Nephron (organoid): Measurements from ENCODE around the gene ITGA6.

ENCODE experiments used
- H3K27ac Mint-ChIP-seq, 3 experiments: 2 replicates each; pipeline ENCODE4 v1.8.0; 2020; ENCODE audit warnings: mixed read lengths in 3 of 3, mild to moderate bottlenecking in 2 of 3, moderate library complexity in 1 of 3
- H3K27me3 Mint-ChIP-seq: 2 replicates; pipeline ENCODE4 v1.8.0; 2021; ENCODE audit warnings: low read depth, mild to moderate bottlenecking, moderate library complexity, mixed read lengths
- H3K36me3 Mint-ChIP-seq: 2 replicates; pipeline ENCODE4 v1.8.0; 2020; ENCODE audit warnings: low read depth, mixed read lengths
- H3K4me1 Mint-ChIP-seq: 2 replicates; pipeline ENCODE4 v1.8.0; 2020; ENCODE audit warnings: mixed read lengths
- H3K4me3 Mint-ChIP-seq, 3 experiments: 2 replicates each; pipeline ENCODE4 v1.8.0; 2020; ENCODE audit warnings: mild to moderate bottlenecking in 3 of 3, mixed read lengths in 3 of 3, moderate library complexity in 2 of 3
- H3K9me3 Mint-ChIP-seq: 2 replicates; pipeline ENCODE4 v1.8.0; 2020; ENCODE audit warnings: mixed read lengths
- CTCF ChIP-seq, 3 experiments: fragments of 200-600 bp; sonication (generic); IDR thresholded peaks; one replicate each; pipeline ENCODE4 v1.5.0; 2021; ENCODE audit warnings: antibody characterized with exemption in 3 of 3; ENCODE audit not compliant: unreplicated experiment in 3 of 3

ITGA6 gene

GRCh38 chr2:172446474-172447063 lies 19.2 kb downstream of the ITGA6 start:
- Mint-ChIP-seq H3K27ac (no peak overlapping the region), H3K4me1 (peaks cover 23% of the 10 kb centered on the region), H3K4me3 (no peak overlapping the region), H3K27me3 (peaks cover 5% of the 10 kb centered on the region), H3K9me3 (no peaks in the 10 kb centered on the region), H3K36me3 (peaks cover 4% of the 10 kb centered on the region)
- no peak for TF ChIP-seq CTCF (IDR thresholded peaks at IDR 0.05; ENCODE audit: unreplicated experiment in 3 of 3)

DNA sequence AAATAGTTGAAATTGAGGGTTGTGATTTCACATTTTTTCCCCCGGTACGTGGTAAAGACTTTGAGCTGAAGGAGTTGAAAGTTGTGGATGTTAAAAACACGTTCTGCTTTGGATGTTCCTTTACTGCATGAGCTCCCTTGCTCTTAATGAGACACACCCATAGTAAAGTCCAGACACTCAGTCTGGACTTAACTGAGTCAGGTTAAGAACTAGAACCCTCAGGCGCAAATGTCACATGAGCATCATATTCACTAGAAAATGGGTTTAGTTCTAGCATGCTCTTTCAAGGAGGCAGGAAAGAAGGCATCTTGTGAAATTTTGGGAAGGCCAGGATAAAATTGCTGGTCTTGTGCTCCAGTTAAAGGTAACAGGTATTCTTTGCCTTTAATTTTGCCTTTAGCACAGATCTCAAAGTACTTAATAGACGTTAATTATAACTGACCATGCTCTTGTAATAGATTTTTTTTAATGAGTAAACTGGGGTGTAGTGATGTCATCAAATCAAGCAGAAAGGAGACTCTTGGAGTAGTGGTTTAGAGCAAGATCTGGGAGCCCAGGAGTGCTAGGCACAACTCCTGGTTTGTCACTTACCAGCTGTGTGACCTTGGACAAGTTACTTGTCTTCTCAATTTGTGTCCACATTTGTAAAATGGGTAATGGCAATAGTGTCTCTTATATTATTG lies 20.6 kb downstream of the ITGA6 start:
- Mint-ChIP-seq H3K9me3 (no peaks in the 10 kb centered on the region), H3K27me3 (peaks cover 8% of the 10 kb centered on the region), H3K27ac (no peak overlapping the region), H3K4me1 (peaks cover 15% of the 10 kb centered on the region), H3K36me3 (peaks cover 4% of the 10 kb centered on the region), H3K4me3 (no peak overlapping the region)
- no peak for TF ChIP-seq CTCF (IDR thresholded peaks at IDR 0.05; ENCODE audit: unreplicated experiment in 3 of 3)

GRCh38 chr2:172448544-172449267 lies 21.3 kb downstream of the ITGA6 start:
- no peak for TF ChIP-seq CTCF (IDR thresholded peaks at IDR 0.05; ENCODE audit: unreplicated experiment in 3 of 3)
- H3K27ac Mint-ChIP-seq, result no peak overlapping the region
- no peaks in the 10 kb centered on the region for H3K9me3 Mint-ChIP-seq
- H3K36me3 Mint-ChIP-seq, result no peaks in the 10 kb centered on the region
- H3K27me3 Mint-ChIP-seq, result peaks cover 8% of the 10 kb centered on the region
- peaks cover 8% of the 10 kb centered on the region for H3K4me1 Mint-ChIP-seq
- no peak overlapping the region for H3K4me3 Mint-ChIP-seq

- Mint-ChIP-seq H3K4me3 (no peak overlapping the region), H3K27ac (no peak overlapping the region), H3K9me3 (no peaks in the 10 kb centered on the region), H3K36me3 (no peaks in the 10 kb centered on the region), H3K4me1 (peaks cover 8% of the 10 kb centered on the region), H3K27me3 (peaks cover 8% of the 10 kb centered on the region)
- no peak for TF ChIP-seq CTCF (IDR thresholded peaks at IDR 0.05; ENCODE audit: unreplicated experiment in 3 of 3)
Measured at GRCh38 chr2:172449911-172450550, 22.6 kb downstream of the ITGA6 start.

- Mint-ChIP-seq H3K4me3 (no peak overlapping the region), H3K36me3 (no peaks in the 10 kb centered on the region), H3K9me3 (no peaks in the 10 kb centered on the region), H3K4me1 (peaks cover 5% of the 10 kb centered on the region), H3K27me3 (peaks cover 11% of the 10 kb centered on the region), H3K27ac (no peak overlapping the region)
- TF ChIP-seq CTCF (IDR thresholded peaks at IDR 0.05; ENCODE audit: unreplicated experiment in 3 of 3), result no peak
Measured at GRCh38 chr2:172451923-172452322, 24.5 kb downstream of the ITGA6 start.
